Activated CD8-positive, alpha-beta T cell treated with anti-CD3 and anti-CD28 coated beads, Interleukin-2, amount 10 ng/mL, durations not matched to agents 7 days and 5 days (primary cell): ENCODE results near the gene DNHD1. TPM values are rescaled to one million over a fixed set of nuclear protein-coding genes. Genes with fewer than 3 reads are reported as not detected.

Experiments
- ATAC-seq: fragments of 150-1000 bp; cut with Tn5 transposase; one replicate; pipeline ENCODE4 v1.10.0; 2021; ENCODE audit warnings: moderate library complexity
- CTCF ChIA-PET: fragments of 350-600 bp; sonication (Branson Sonifier 250); formaldehyde crosslinking; loops from one replicate; lab custom pipeline; 2021; ENCODE audit warnings: antibody characterized with exemption; lab: Charles Lee
- POLR2A ChIA-PET: fragments of 350-600 bp; sonication (Branson Sonifier 250); formaldehyde crosslinking; loops from one replicate; lab custom pipeline; 2021; ENCODE audit warnings: antibody characterized with exemption; lab: Charles Lee
- DNase-seq: peaks from one replicate; pipeline ENCODE4 v3.0.0-alpha.2; 2020
- H3K27ac Mint-ChIP-seq: one replicate; pipeline ENCODE4 v1.8.0; 2021; ENCODE audit warnings: mild to moderate bottlenecking, mixed read lengths
- H3K27me3 Mint-ChIP-seq: one replicate; pipeline ENCODE4 v1.8.0; 2021; ENCODE audit warnings: low read depth, mixed read lengths
- H3K36me3 Mint-ChIP-seq: one replicate; pipeline ENCODE4 v1.8.0; 2021; ENCODE audit warnings: low read depth, mixed read lengths
- H3K4me1 Mint-ChIP-seq: one replicate; pipeline ENCODE4 v1.8.0; 2021; ENCODE audit warnings: low read depth, mixed read lengths
- H3K4me3 Mint-ChIP-seq: one replicate; pipeline ENCODE4 v1.8.0; 2021; ENCODE audit warnings: mild to moderate bottlenecking, mixed read lengths
- H3K9me3 Mint-ChIP-seq: one replicate; pipeline ENCODE4 v1.8.0; 2022; ENCODE audit warnings: mixed read lengths; ENCODE audit not compliant: insufficient read depth
- total RNA-seq, 2 experiments: library from RNA; stranded (reverse); gene quantifications; one replicate each; pipeline ENCODE4 v1.2.3, GENCODE V29; 2021

DNHD1 gene
- total RNA-seq, 2 experiments from 2014 or later: 17.8 to 18.5 TPM

DNA sequence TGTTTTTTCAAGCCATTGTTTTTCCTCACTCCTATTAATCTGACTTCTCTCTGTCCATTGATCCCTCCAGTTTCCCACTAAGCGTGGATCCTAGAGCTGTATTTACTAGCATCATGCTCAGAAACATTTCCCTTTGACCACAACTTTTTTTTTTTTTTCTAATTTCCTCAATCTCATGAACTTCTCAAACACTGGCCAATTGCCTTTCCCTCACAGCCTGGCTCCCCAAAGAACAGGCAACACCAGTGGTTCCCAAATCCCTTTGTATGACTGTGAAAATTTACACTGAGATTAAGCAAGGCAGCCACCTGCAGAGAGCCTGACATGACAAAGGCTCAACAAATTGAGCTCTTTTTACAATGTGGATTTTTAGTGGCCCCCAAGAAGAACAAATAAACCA lies 123.6 kb downstream of the DNHD1 start:
- ATAC-seq: no peak
- H3K9me3 Mint-ChIP-seq: no peaks in the 10 kb centered on the region
- H3K36me3 Mint-ChIP-seq: peaks cover 10% of the 10 kb centered on the region
- POLR2A ChIA-PET: interaction anchor here (0.9 to 5.1 kb wide), 2 partner anchors 9 to 62 kb away, joined by 4 to 27 read pairs; partner anchors contain the start of genes MRPL17 and TAF10
- no peak overlapping the region for H3K4me3 Mint-ChIP-seq
- no peaks in the 10 kb centered on the region for H3K27me3 Mint-ChIP-seq
- peaks cover 2% of the 10 kb centered on the region for H3K4me1 Mint-ChIP-seq
- DNase-seq: no peak
- CTCF ChIA-PET: interaction anchor here (1.3 to 6.5 kb wide), 6 partner anchors 8 to 74 kb away, joined by 3 to 93 read pairs (median 10); partner anchors contain the start of genes ILK, MRPL17, RRP8 and TAF10
- no peak overlapping the region for H3K27ac Mint-ChIP-seq

Other genes with a start within 250 kb of the DNHD1 start
- gene CCKBR, start 237.4 kb upstream of the DNHD1 start, total RNA-seq: not detected
- gene CAVIN3, start 176.8 kb upstream of the DNHD1 start, total RNA-seq: 1 to 10 TPM; 1.0 to 1.2 TPM
- 10 to 100 TPM; 35.5 to 37.1 TPM for gene SMPD1, start 106.8 kb upstream of the DNHD1 start, total RNA-seq
- gene APBB1, start 78.2 kb upstream of the DNHD1 start, total RNA-seq: 10 to 100 TPM; 51.7 to 52.4 TPM
- gene HPX, start 56.3 kb upstream of the DNHD1 start, total RNA-seq: not detected
- gene TRIM3, start 23.3 kb upstream of the DNHD1 start, total RNA-seq: 1 to 10 TPM; 5.7 to 7.5 TPM
- 10 to 100 TPM; 38.6 to 39.8 TPM for gene ARFIP2, start 15.9 kb upstream of the DNHD1 start, total RNA-seq
- gene TIMM10B, start 15.8 kb upstream of the DNHD1 start, total RNA-seq: 10 to 100 TPM; 34.1 to 35.4 TPM
- 10 to 100 TPM; 28.6 to 29.8 TPM for gene RRP8, start 106.3 kb downstream of the DNHD1 start, total RNA-seq
- 100 to 1,000 TPM; 195 to 197 TPM for gene ILK, start 106.5 kb downstream of the DNHD1 start, total RNA-seq
- gene TAF10, start 114.9 kb downstream of the DNHD1 start, total RNA-seq: 100 to 1,000 TPM; 140 to 156 TPM
- 10 to 100 TPM; 74.1 to 78.9 TPM for gene TPP1, start 122.1 kb downstream of the DNHD1 start, total RNA-seq
- gene DCHS1, start 158.5 kb downstream of the DNHD1 start, total RNA-seq: under 1 TPM; 0.23 to 0.29 TPM
- gene MRPL17, start 186.1 kb downstream of the DNHD1 start, total RNA-seq: 10 to 100 TPM; 60.6 to 69.2 TPM